Gastrocnemius medialis (tissue), 4 donors: Measurements from ENCODE around the gene NNT. TPM values are rescaled to one million over a fixed set of nuclear protein-coding genes. Genes with fewer than 3 reads are reported as not detected.
"Not testable (repeated sequence)": the region's sequence is repeated elsewhere in the genome, so short reads cannot be mapped to it uniquely, and the experiment has no call there.

Experiments used
- ATAC-seq, 2 donors: fragments of 150-250 bp; one replicate each; pipeline ENCODE4 v1.9.1; 2016
- DNase-seq, 2 donors: peaks; one replicate each; pipeline ENCODE4 v3.0.0-alpha.2; 2019
- H3K27ac ChIP-seq, 4 donors: fragments of 200-600 bp; sonication (generic); 1 replicate in 1 of 4; 2 replicates in 3 of 4; pipeline ENCODE4 v1.5.1; 2016 to 2018; ENCODE audit warnings: mild to moderate bottlenecking in 2 of 4, moderate library complexity in 1 of 4
- H3K27me3 ChIP-seq, 3 donors: fragments of 200-600 bp; sonication (generic) in 2 of 3; 1 replicate in 1 of 3; 2 replicates in 2 of 3; pipeline versions ENCODE4 v1.5.1 to v1.6.0; 2016 to 2019; ENCODE audit warnings: mild to moderate bottlenecking in 1 of 3, moderate library complexity in 1 of 3
- H3K36me3 ChIP-seq, 2 donors: fragments of 200-600 bp; sonication (generic) in 1 of 2; one replicate each; pipeline ENCODE4 v1.5.1; 2017 to 2018
- H3K4me1 ChIP-seq, 2 donors: fragments of 200-600 bp; sonication (generic) in 1 of 2; one replicate each; pipeline ENCODE4 v1.5.1; 2016 to 2017; ENCODE audit warnings: mild to moderate bottlenecking in 2 of 2
- H3K4me3 ChIP-seq, 4 donors: fragments of 200-600 bp; sonication (generic) in 3 of 4; 1 replicate in 1 of 4; 2 replicates in 3 of 4; pipeline ENCODE4 v1.5.1; 2016 to 2019; ENCODE audit warnings: mild to moderate bottlenecking in 2 of 4
- H3K9me3 ChIP-seq, 3 donors: fragments of 200-600 bp; sonication (generic) in 2 of 3; 1 replicate in 1 of 3; 2 replicates in 2 of 3; pipeline ENCODE4 v1.5.1; 2016 to 2019
- POLR2A ChIP-seq, 2 donors: fragments of 450-650 bp; IDR thresholded peaks; one replicate each; pipeline ENCODE4 v1.6.1; 2017; ENCODE audit warnings: antibody characterized with exemption in 2 of 2, mild to moderate bottlenecking in 2 of 2, moderate library complexity in 2 of 2
- in situ Hi-C, 4 donors: fragments of 200-750 bp; cut with MboI; loops; one replicate each; pipeline versions ENCODE4 v1.15.0 to v1.8.0; 2017; ENCODE audit warnings: low sequenced_read_pairs in 4 of 4
- intact Hi-C: fragments of 100-400 bp; cut with DNase I; formaldehyde crosslinking; loops from one replicate; pipeline ENCODE4 v1.15.1; 2023; ENCODE audit warnings: low total_unique reads
- total RNA-seq, 4 donors: library from RNA; depleted of rRNA; stranded (reverse); fragments of >200 nt; gene quantifications; one replicate each; pipeline versions ENCODE4 v1.1.0 to v1.2.3, GENCODE V29; 2016
- TF ChIP-seq, protein P1 (sequence below), 5 experiments: fragments of 450-650 bp in 3 of 5; fragments of 200-600 bp in 2 of 5; sonication (generic) in 2 of 5; IDR thresholded peaks in 4 of 5; conservative IDR thresholded peaks in 1 of 5; 1 replicate in 4 of 5; 2 replicates in 1 of 5; pipeline ENCODE4 v1.5.1; 2016 to 2019; ENCODE audit warnings: antibody characterized with exemption in 5 of 5, mild to moderate bottlenecking in 3 of 5, moderate library complexity in 3 of 5

The NNT gene
- total RNA-seq, 4 donors from 2014 or later = 90.3 to 149 (median 127) TPM

DNA sequence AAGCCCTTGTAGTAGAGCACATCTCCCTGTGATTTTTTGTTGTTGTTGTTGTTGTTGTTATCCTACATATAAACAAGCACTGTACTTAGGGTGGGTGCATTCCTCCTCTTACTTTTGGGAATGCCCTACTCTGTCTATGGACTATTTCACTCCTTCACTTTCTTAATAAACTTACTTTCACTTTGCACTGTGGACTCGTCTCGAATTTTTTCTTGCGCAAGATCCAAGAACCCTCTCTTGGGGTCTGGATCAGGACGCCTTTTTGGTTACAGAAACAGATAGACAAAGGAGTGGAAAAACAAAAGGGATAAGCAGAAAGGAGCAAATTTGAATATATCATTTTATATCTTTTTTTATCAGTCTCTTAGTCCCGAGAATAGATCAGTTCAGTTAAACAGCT lies 31.7 kb upstream of the NNT start:
- H3K36me3 ChIP-seq = no peaks in the 10 kb centered on the region
- intact Hi-C loops = no loop called here
- DNase-seq (no peak), ATAC-seq (no peak)
- H3K4me1 ChIP-seq = peaks cover 21 to 25% of the 10 kb centered on the region in 2 donors
- H3K9me3 ChIP-seq = no peaks in the 10 kb centered on the region
- H3K4me3 ChIP-seq = peak overlapping the region in 1 of 4 donors; percentile 8
- H3K27me3 ChIP-seq = no peaks in the 10 kb centered on the region
- TF ChIP-seq, protein P1, sequence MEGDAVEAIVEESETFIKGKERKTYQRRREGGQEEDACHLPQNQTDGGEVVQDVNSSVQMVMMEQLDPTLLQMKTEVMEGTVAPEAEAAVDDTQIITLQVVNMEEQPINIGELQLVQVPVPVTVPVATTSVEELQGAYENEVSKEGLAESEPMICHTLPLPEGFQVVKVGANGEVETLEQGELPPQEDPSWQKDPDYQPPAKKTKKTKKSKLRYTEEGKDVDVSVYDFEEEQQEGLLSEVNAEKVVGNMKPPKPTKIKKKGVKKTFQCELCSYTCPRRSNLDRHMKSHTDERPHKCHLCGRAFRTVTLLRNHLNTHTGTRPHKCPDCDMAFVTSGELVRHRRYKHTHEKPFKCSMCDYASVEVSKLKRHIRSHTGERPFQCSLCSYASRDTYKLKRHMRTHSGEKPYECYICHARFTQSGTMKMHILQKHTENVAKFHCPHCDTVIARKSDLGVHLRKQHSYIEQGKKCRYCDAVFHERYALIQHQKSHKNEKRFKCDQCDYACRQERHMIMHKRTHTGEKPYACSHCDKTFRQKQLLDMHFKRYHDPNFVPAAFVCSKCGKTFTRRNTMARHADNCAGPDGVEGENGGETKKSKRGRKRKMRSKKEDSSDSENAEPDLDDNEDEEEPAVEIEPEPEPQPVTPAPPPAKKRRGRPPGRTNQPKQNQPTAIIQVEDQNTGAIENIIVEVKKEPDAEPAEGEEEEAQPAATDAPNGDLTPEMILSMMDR (IDR thresholded peaks at IDR 0.05 in 4 of 5, conservative IDR thresholded peaks at IDR 0.05 in 1 of 5) = no peak
- TF ChIP-seq POLR2A (IDR thresholded peaks at IDR 0.05) = no peak
- in situ Hi-C loops = no loop called here
- peak overlapping the region; percentile 47 to 64 (median 54) for H3K27ac ChIP-seq

DNA sequence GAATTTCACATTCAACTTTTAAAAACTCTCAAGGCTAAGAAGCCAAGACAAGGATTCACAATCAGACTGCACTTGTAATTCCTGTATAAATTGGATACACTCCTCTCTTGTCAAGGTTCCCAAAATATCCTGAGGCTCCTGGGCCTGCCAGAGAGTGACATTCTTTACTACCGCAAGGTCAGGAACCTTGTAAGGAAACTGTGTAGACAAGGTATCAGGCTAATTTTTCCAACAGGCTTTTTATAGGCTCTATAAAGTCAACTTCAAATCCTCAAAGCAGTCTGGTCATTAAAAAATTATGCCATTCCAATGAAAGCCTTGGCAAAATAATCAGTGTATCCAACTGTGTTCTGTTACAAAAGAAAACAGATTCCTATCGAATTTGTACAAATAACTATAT lies 30.6 kb upstream of the NNT start:
- intact Hi-C loops = no loop called here
- H3K4me1 ChIP-seq = peaks cover 21 to 25% of the 10 kb centered on the region in 2 donors
- H3K27me3 ChIP-seq = no peaks in the 10 kb centered on the region
- no peaks in the 10 kb centered on the region for H3K9me3 ChIP-seq
- DNase-seq (peak; percentile 8 to 48), ATAC-seq (peak; percentile 94 to 97)
- no peak overlapping the region for H3K4me3 ChIP-seq
- in situ Hi-C loops = no loop called here
- TF ChIP-seq, protein P1 (IDR thresholded peaks at IDR 0.05 in 4 of 5, conservative IDR thresholded peaks at IDR 0.05 in 1 of 5) = no peak
- TF ChIP-seq POLR2A (IDR thresholded peaks at IDR 0.05) = no peak
- H3K36me3 ChIP-seq = no peaks in the 10 kb centered on the region
- peak overlapping the region; percentile 47 to 69 (median 58) for H3K27ac ChIP-seq

DNA sequence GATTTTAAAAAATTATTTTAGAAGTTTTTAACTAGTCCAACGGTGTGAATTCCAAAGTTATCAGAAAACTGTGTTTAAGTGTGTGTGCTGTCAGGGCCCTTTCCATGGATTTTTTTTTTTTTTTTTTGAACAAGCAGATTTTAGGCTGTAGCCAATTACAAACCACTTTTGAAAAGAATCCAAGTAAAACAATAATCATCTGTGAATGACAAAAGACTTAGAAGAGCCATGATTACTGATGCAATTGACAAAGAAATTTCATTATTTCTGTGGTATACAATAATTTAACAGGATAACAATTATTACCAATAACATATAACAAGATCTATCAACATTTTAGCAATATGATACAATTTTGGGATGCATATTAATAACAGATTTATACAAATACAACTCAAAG lies 29.9 kb upstream of the NNT start:
- Histone ChIP-seq H3K27me3 (no peaks in the 10 kb centered on the region), H3K4me1 (peaks cover 21 to 25% of the 10 kb centered on the region in 2 donors), H3K9me3 (no peaks in the 10 kb centered on the region), H3K4me3 (no peak overlapping the region), H3K36me3 (no peaks in the 10 kb centered on the region), H3K27ac (peak overlapping the region; percentile 47 to 69 (median 58))
- in situ Hi-C loops = no loop called here
- no peak for DNase-seq
- no peak for TF ChIP-seq POLR2A (IDR thresholded peaks at IDR 0.05)
- TF ChIP-seq, protein P1 (IDR thresholded peaks at IDR 0.05 in 4 of 5, conservative IDR thresholded peaks at IDR 0.05 in 1 of 5) = no peak
- no peak for ATAC-seq
- intact Hi-C loops = no loop called here

DNA sequence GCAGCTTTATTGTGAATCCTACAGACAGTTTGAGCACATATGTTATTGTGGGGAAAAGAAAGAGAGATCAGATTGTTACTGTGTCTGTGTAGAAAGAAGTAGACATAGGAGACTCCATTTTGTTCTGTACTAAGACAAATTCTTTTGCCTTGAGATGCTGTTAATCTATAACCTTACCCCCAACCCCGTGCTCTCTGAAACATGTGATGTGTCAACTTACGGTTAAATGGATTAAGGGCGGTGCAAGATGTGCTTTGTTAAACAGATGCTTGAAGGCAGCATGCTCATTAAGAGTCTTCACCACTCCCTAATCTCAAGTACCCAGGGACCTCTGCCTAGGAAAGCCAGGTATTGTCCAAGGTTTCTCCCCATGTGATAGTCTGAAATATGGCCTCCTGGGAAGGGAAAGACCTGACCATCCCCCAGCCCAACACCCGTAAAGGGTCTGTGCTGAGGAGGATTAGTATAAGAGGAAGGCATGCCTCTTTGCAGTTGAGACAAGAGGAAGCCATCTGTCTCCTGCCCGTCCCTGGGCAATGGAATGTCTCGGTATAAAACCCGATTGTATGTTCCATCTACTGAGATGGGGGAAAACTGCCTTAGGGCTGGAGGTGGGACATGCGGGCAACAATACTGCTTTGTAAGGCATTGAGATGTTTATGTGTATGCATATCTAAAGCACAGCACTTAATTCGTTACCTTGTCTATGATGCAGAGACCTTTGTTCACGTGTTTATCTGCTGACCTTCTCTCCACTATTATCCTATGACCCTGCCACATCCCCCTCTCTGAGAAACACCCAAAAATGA lies 22.4 kb upstream of the NNT start:
- H3K36me3 ChIP-seq, ATAC-seq, DNase-seq, H3K4me1 ChIP-seq, intact Hi-C loops, H3K27me3 ChIP-seq, H3K9me3 ChIP-seq, in situ Hi-C loops, H3K4me3 ChIP-seq: not testable (repeated sequence)
- peak overlapping the region in 1 of 4 donors; percentile 44 for H3K27ac ChIP-seq

DNA sequence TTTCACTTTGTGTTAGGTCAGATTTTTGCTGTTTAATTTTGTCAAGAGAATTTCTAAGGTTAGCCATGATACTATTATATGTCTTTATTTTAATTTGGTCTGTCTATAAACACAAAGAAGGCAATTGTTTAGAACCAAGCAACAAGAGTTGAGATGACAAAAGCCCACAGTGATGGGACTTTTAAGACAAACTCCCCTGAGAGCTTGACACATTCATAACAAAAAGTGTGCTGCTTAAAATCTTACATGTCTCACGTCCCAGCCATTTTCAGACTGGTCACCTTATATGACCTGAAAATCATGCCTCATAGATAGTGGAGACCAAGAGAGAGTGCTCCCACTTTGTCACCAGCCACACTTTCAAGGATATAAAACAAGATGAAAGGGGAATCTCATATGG lies 21.6 kb upstream of the NNT start:
- no peak for ATAC-seq
- DNase-seq = no peak
- H3K27ac ChIP-seq = no peak overlapping the region
- TF ChIP-seq, protein P1 (IDR thresholded peaks at IDR 0.05 in 4 of 5, conservative IDR thresholded peaks at IDR 0.05 in 1 of 5) = no peak
- no peak for TF ChIP-seq POLR2A (IDR thresholded peaks at IDR 0.05)
- in situ Hi-C loops = no loop called here
- no peaks in the 10 kb centered on the region for H3K36me3 ChIP-seq
- no peaks in the 10 kb centered on the region for H3K9me3 ChIP-seq
- intact Hi-C loops = no loop called here
- H3K4me3 ChIP-seq = no peak overlapping the region
- peaks cover 7% of the 10 kb centered on the region in 2 donors for H3K4me1 ChIP-seq
- no peaks in the 10 kb centered on the region for H3K27me3 ChIP-seq
